Thymus (tissue), 14 donors: Measurements from ENCODE around the gene OR52E1. TPM values are rescaled to one million over a fixed set of nuclear protein-coding genes. Genes with fewer than 3 reads are reported as not detected.

Source experiments
- DNase-seq, 9 donors: peaks; one replicate each; pipeline ENCODE4 v3.0.0-alpha.2; 2013; ENCODE audit warnings: low spot score in 9 of 9, low read depth in 6 of 9, missing footprints in 1 of 9
- H3K27ac ChIP-seq, 2 donors: one replicate each; pipeline ENCODE4 v1.5.1; 2013; ENCODE audit warnings: control low read depth in 1 of 2, low read depth in 1 of 2, low read length in 1 of 2, mild to moderate bottlenecking in 1 of 2, moderate library complexity in 1 of 2
- H3K27me3 ChIP-seq, 2 donors: one replicate each; pipeline ENCODE4 v1.5.1; 2013; ENCODE audit warnings: low read length in 1 of 2; ENCODE audit not compliant: control insufficient read depth in 2 of 2, insufficient read depth in 1 of 2
- H3K36me3 ChIP-seq, 2 donors: one replicate each; pipeline ENCODE4 v1.5.1; 2013; ENCODE audit warnings: low read length in 1 of 2, mild to moderate bottlenecking in 1 of 2, moderate library complexity in 1 of 2; ENCODE audit not compliant: control insufficient read depth in 2 of 2, insufficient read depth in 2 of 2
- H3K4me1 ChIP-seq, 2 donors: one replicate each; pipeline ENCODE4 v1.5.1; 2013; ENCODE audit warnings: low read length in 2 of 2; ENCODE audit not compliant: control insufficient read depth in 2 of 2, insufficient read depth in 2 of 2
- H3K4me3 ChIP-seq, 2 donors: one replicate each; pipeline ENCODE4 v1.5.1; 2013; ENCODE audit warnings: low read length in 2 of 2, control low read depth in 1 of 2, mild to moderate bottlenecking in 1 of 2
- H3K9me3 ChIP-seq, 2 donors: one replicate each; pipeline ENCODE4 v1.5.1; 2013; ENCODE audit warnings: low read length in 1 of 2, mild to moderate bottlenecking in 1 of 2; ENCODE audit not compliant: control insufficient read depth in 2 of 2, insufficient read depth in 1 of 2
- WGBS: extraction: QIAGEN DNeasy Blood & Tissue Kit; methylation state at CpG from one replicate; pipeline ENCODE4 v1.1.7; 2013; 5-methylcytosine and 5-hydroxymethylcytosine counted together
- long read RNA-seq, 10 donors: transcript quantifications; one replicate each; lab custom pipeline, GENCODE V29; 2026
- polyA plus RNA-seq: library from polyadenylated mRNA; stranded (reverse); fragments of 200-250 nt; gene quantifications from one replicate; pipeline ENCODE4 v1.2.3, GENCODE V29; 2013
- total RNA-seq: library from RNA; stranded (reverse); fragments of 120-200 nt; gene quantifications from one replicate; pipeline ENCODE4 v1.2.4, GENCODE V29; 2013
- donor health status: healthy.

Gene OR52E1
- total RNA-seq (not detected), polyA plus RNA-seq (not detected)
- long read RNA-seq, donor 1: 0 reads
- long read RNA-seq, donor 2: 0 reads
- long read RNA-seq, donor 3: 0 reads
- long read RNA-seq, donor 4: 0 reads
- long read RNA-seq, donor 5: 0 reads
- long read RNA-seq, donor 6: 0 reads
- long read RNA-seq, donor 7: 0 reads
- long read RNA-seq, donor 8: 0 reads
- long read RNA-seq, donor 9: 0 reads
- long read RNA-seq, donor 10: 0 reads

DNA sequence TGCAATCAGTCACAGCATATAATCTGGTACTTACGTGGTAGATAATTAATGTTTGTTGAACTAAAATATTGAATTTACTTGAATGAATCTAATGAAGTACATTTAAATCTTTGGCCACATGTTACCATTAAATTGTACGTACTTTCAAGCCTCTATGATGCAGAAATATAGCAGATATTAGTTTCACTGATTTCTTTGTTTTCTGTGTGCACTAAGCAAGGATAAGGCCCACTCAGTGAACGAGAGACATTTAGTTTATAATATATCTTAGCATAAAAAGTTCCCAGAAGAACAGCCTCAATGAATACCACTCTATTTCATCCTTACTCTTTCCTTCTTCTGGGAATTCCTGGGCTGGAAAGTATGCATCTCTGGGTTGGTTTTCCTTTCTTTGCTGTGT lies at the start of gene OR52E1:
TSS of gene OR52E1 (plus strand) at position 301 of the 400 bp plus-strand sequence.
- no peaks in the 10 kb centered on the region for H3K4me1 ChIP-seq

DNA sequence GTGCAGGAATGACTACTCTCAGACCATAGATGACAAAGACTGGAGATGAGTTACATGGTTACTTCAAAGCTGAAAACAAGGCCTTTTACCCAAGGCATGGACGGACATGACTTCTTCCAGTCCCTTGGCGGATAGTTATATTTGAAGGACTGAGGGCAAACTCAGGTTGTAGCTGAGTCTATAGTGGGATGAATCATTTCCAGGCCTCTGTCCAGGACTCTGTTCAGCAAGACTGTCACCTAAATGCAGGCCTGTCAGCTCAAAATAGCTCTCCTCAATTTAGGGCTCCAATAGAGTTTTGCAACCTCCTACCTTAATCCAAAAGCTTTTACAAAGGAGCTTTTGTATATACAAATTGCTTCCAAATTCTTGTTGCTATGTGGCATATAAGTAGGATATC lies 47.4 kb upstream of the OR52E1 start:
- WGBS: over 99% methylated on average over 2 of the region's 2 CpGs
- Histone ChIP-seq H3K9me3 (peaks cover 0 to 23% of the 10 kb centered on the region in 2 donors), H3K27ac (no peak overlapping the region), H3K4me3 (no peak overlapping the region), H3K27me3 (no peaks in the 10 kb centered on the region), H3K4me1 (no peaks in the 10 kb centered on the region), H3K36me3 (no peaks in the 10 kb centered on the region)
- no peak for DNase-seq

More for the DNA sequence above, at the start of gene OR52E1:
- DNase-seq: no peak
- Histone ChIP-seq H3K9me3 (no peaks in the 10 kb centered on the region), H3K27ac (no peak within 1 kb of the TSS), H3K36me3 (no peaks in the 10 kb centered on the region), H3K27me3 (no peaks in the 10 kb centered on the region), H3K4me3 (no peak within 1 kb of the TSS)
- WGBS: 84% methylated on average over 3 of the region's 3 CpGs

DNA sequence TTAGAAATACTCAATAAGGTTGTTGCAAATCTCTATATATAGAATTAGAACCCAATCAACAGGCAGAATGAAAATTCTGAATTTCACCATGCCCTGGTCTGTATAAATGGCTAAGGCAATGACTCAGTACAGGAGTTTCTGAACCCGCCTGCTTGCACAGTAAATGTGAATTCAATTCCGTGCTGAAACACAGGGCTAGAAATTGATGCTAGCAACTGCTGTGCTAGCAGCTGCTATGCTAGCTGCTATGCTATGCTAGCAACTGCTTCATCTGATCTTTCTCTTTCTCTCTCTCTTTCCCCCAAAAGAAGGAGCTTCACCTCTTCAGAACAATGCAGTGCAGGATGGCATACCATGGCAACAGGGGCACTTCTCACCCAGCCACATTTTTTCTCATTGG lies 32.7 kb upstream of the OR52E1 start:
- no peak for DNase-seq
- WGBS: 93% methylated on average over 2 of the region's 2 CpGs
- no peak overlapping the region for H3K4me3 ChIP-seq
- H3K27me3 ChIP-seq: no peaks in the 10 kb centered on the region
- H3K4me1 ChIP-seq: no peaks in the 10 kb centered on the region
- H3K36me3 ChIP-seq: no peaks in the 10 kb centered on the region
- no peaks in the 10 kb centered on the region for H3K9me3 ChIP-seq
- no peak overlapping the region for H3K27ac ChIP-seq

DNA sequence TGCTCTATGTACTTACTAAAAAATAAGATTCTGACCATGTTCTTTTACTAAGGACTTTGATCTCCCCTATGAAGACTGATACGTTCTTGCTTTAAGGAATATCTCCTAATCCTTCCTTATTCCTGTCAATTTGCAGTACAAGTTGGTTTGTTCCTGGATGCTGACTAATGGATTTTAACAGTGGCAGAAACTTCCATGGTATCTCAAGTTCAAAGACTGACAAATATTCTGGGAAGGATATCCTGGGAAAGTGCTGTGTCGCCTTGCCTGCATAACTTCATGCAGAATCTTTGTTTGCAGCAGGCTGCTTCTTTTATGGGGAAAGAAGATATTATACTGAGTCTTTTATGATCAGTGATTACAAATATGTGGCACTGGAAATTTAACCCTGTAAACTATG lies 31.4 kb upstream of the OR52E1 start:
- Histone ChIP-seq H3K27me3 (no peaks in the 10 kb centered on the region), H3K4me3 (no peak overlapping the region), H3K4me1 (no peaks in the 10 kb centered on the region), H3K36me3 (no peaks in the 10 kb centered on the region), H3K27ac (no peak overlapping the region), H3K9me3 (no peaks in the 10 kb centered on the region)
- 86% methylated on average over 2 of the region's 2 CpGs for WGBS
- DNase-seq: no peak

DNA sequence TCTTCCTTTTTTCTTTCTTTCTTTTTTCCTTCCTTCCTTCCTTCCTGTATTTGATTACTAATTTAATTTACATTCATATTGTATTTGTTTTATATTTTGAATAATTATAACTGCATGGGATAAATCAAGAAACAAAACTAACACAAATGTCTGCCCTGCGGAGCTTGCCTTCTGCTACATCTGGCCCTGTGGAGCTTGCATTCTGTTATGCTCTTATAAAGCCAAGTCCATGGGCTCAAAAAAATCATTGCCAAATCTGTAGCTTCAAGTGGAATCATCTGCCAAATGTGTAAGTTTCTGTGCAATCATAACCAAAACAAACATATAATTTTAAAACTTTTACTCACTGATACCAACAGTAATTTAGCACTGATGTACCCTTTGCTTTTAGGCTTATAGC lies 31.0 kb upstream of the OR52E1 start:
- Histone ChIP-seq H3K4me1 (no peaks in the 10 kb centered on the region), H3K27me3 (no peaks in the 10 kb centered on the region), H3K27ac (no peak overlapping the region), H3K9me3 (no peaks in the 10 kb centered on the region), H3K4me3 (no peak overlapping the region), H3K36me3 (no peaks in the 10 kb centered on the region)
- 96% methylated on average over 1 of the region's 1 CpG for WGBS
- DNase-seq: no peak

DNA sequence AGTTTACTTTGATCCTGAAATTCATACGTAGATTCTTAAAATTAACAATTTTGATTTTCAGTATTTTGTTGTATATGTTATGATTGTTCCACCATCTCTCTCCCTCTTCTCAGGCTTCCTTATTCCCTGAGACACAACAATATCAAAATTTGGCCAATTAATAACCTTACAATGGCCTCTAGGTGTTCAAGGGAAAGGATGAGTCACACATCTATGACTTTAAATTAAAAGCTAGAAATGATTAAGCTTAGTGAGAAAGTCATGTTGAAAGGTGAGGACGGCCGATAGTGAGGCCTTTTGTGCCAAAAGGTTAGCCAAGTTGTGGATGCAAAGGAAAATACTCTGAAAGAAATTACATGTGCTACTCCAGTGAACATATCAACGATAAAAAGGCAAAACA lies 28.5 kb upstream of the OR52E1 start:
- Histone ChIP-seq H3K27ac (no peak overlapping the region), H3K36me3 (no peaks in the 10 kb centered on the region), H3K4me3 (no peak overlapping the region), H3K4me1 (no peaks in the 10 kb centered on the region), H3K27me3 (no peaks in the 10 kb centered on the region), H3K9me3 (no peaks in the 10 kb centered on the region)
- DNase-seq: no peak
- WGBS: 89% methylated on average over 4 of the region's 4 CpGs

DNA sequence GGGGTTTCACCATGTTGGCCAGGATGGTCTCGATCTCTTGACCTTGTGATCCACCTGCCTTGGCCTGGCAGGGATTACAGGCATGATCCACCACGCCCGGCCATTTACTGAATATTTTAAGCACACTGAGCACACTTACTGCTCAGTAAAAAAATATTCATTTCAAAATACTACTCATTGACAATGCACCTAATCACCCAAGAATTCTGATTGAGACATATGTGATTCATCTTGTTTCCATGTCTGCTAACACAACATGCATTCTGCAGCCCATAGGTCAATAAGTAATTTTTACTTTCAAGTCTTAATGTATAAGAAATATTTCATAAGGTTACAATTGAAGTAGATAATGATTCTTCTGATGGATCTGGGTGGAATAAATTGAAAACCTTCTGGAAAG lies 27.3 kb upstream of the OR52E1 start:
- Histone ChIP-seq H3K27ac (no peak overlapping the region), H3K36me3 (no peaks in the 10 kb centered on the region), H3K27me3 (no peaks in the 10 kb centered on the region), H3K9me3 (no peaks in the 10 kb centered on the region), H3K4me1 (no peaks in the 10 kb centered on the region), H3K4me3 (no peak overlapping the region)
- 57% methylated on average over 3 of the region's 3 CpGs for WGBS
- no peak for DNase-seq

DNA sequence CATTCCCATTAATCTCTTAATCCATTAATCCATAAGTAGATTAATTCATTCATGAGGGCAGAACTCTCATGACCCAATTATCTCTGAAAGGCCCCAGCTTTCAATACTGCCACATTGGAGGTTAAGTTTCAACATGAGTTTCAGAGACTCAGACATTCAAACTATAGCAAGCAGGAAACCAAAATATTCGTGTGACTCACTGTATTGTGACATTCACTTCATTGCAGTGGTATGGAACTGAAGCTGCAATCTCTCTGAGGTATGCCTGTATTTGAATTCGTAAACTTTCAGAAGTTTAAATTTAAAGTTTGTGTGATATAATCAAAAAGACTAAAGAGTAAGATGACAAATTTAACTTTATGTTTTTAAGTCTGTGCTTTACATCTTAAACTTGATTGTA lies 26.0 kb upstream of the OR52E1 start:
- no peak overlapping the region for H3K27ac ChIP-seq
- no peaks in the 10 kb centered on the region for H3K9me3 ChIP-seq
- no peak for DNase-seq
- 71% methylated on average over 2 of the region's 2 CpGs for WGBS
- H3K4me1 ChIP-seq: no peaks in the 10 kb centered on the region
- H3K36me3 ChIP-seq: no peaks in the 10 kb centered on the region
- no peaks in the 10 kb centered on the region for H3K27me3 ChIP-seq
- no peak overlapping the region for H3K4me3 ChIP-seq

DNA sequence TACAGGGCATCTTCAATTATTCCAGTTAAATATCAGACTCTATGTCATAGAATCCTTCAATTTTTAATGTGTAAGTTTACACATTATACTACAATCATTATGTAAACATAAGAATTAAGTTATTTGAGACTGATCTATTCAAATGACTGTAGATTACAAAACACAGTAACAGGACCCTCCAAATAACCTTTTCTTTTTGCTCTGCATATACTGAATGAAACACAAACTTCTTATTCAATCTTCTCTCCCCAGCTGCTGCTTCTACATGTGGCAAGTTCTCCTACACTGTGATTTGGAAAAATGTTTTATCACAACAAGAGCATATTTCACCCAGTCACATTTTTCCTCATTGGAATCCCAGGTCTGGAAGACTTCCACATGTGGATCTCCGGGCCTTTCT lies 23.1 kb upstream of the OR52E1 start, which contains the start of gene OR52J3:
TSS of gene OR52J3 (plus strand) at position 301 of the 400 bp plus-strand sequence. CDS start at position 301, 0 bp downstream.
- no peak within 1 kb of the TSS for H3K27ac ChIP-seq
- no peaks in the 10 kb centered on the region for H3K4me1 ChIP-seq
- DNase-seq: no peak
- 91% methylated on average over 1 of the region's 1 CpG for WGBS
- H3K27me3 ChIP-seq: no peaks in the 10 kb centered on the region
- no peak within 1 kb of the TSS for H3K4me3 ChIP-seq
- no peaks in the 10 kb centered on the region for H3K36me3 ChIP-seq
- no peaks in the 10 kb centered on the region for H3K9me3 ChIP-seq
